Kidney capillary endothelial cell (primary cell): Measurements from ENCODE around the gene SNAP25.

Source experiments
- DNase-seq: peaks from one replicate; pipeline ENCODE4 v3.0.0-alpha.2; 2018; ENCODE audit warnings: low spot score

Gene SNAP25

GRCh38 chr20:10216146-10216791 is 2.4 kb upstream of the SNAP25 start:
- DNase-seq: no peak

- DNase-seq: peak; percentile 16
These were observed 764 bp upstream of the SNAP25 start for GRCh38 chr20:10217721-10218410.

GRCh38 chr20:10219452-10219791 is 792 bp downstream of the SNAP25 start:
- DNase-seq: peak; percentile 44

GRCh38 chr20:10219993-10220750 is 1.5 kb downstream of the SNAP25 start:
- DNase-seq: no peak

- no peak for DNase-seq
These were observed 2.4 kb downstream of the SNAP25 start for GRCh38 chr20:10221021-10221420.

- no peak for DNase-seq
These were observed 6.9 kb downstream of the SNAP25 start for GRCh38 chr20:10225439-10226060.

GRCh38 chr20:10228330-10228729 is 9.7 kb downstream of the SNAP25 start:
- no peak for DNase-seq

GRCh38 chr20:10231290-10231689 is 12.7 kb downstream of the SNAP25 start:
- no peak for DNase-seq

- no peak for DNase-seq
These were observed 18.2 kb downstream of the SNAP25 start for GRCh38 chr20:10236540-10237533.

GRCh38 chr20:10239954-10240353 is 21.3 kb downstream of the SNAP25 start:
- DNase-seq: peak; percentile 11

GRCh38 chr20:10240655-10241054 is 22.0 kb downstream of the SNAP25 start:
- no peak for DNase-seq

- DNase-seq: no peak
These were observed 23.5 kb downstream of the SNAP25 start for GRCh38 chr20:10242166-10242565.

GRCh38 chr20:10247440-10247839 is 28.8 kb downstream of the SNAP25 start:
- DNase-seq: no peak

GRCh38 chr20:10249048-10249770 is 30.6 kb downstream of the SNAP25 start:
- no peak for DNase-seq

- no peak for DNase-seq
These were observed 31.2 kb downstream of the SNAP25 start for GRCh38 chr20:10249822-10250221.

- DNase-seq: no peak
These were observed 32.3 kb downstream of the SNAP25 start for GRCh38 chr20:10250902-10251301.

- no peak for DNase-seq
These were observed 35.1 kb downstream of the SNAP25 start for GRCh38 chr20:10253780-10254179.

GRCh38 chr20:10255846-10256245 is 37.2 kb downstream of the SNAP25 start:
- DNase-seq: no peak

GRCh38 chr20:10259166-10259565 is 40.5 kb downstream of the SNAP25 start:
- DNase-seq: no peak

- no peak for DNase-seq
These were observed 41.7 kb downstream of the SNAP25 start for GRCh38 chr20:10260316-10260715.

- no peak for DNase-seq
These were observed 43.1 kb downstream of the SNAP25 start for GRCh38 chr20:10261702-10262101.
